HEK293 (cell line): ENCODE measurements around the gene IKZF1.

Source experiments
- CTCF ChIA-PET: fragments of 350-600 bp; formaldehyde crosslinking; extraction: SDS; loops from one replicate; lab custom pipeline; 2021; ENCODE audit warnings: antibody characterized with exemption; lab: Yijun Ruan, JAX
- POLR2A ChIA-PET: fragments of 300-600 bp; formaldehyde crosslinking; extraction: SDS; loops from one replicate; lab custom pipeline; 2020; ENCODE audit warnings: antibody characterized with exemption, inconsistent platforms; lab: Yijun Ruan, JAX
- H3K27ac ChIP-seq: fragments of 200-500 bp; sonication (Bioruptor generic); 2 replicates; pipeline ENCODE4 v1.5.1; 2014; ENCODE audit warnings: low read depth, low read length, control low read depth, inconsistent platforms; ENCODE audit errors: extremely low read depth
- H3K36me3 ChIP-seq, 2 experiments: fragments of 200-500 bp in 1 of 2; sonication (Bioruptor generic) in 1 of 2; 1 replicate in 1 of 2; 2 replicates in 1 of 2; pipeline ENCODE4 v1.5.1; 2014 to 2017; ENCODE audit warnings: inconsistent platforms in 2 of 2, low read length in 2 of 2; ENCODE audit not compliant: control insufficient read depth in 2 of 2, insufficient read depth in 1 of 2
- H3K4me1 ChIP-seq: fragments of 200-500 bp; sonication (Bioruptor generic); 2 replicates; pipeline ENCODE4 v1.5.1; 2014; ENCODE audit warnings: mild to moderate bottlenecking, low read length, inconsistent platforms; ENCODE audit not compliant: control insufficient read depth, insufficient read depth
- H3K4me3 ChIP-seq: 2 replicates; pipeline ENCODE4 v1.5.1; 2011; ENCODE audit warnings: low read depth, mild to moderate bottlenecking, control low read depth, low read length, moderate library complexity
- H3K9me3 ChIP-seq: fragments of 200-500 bp; sonication (Bioruptor generic); 2 replicates; pipeline ENCODE4 v1.5.1; 2014; ENCODE audit warnings: low read depth, low read length, inconsistent platforms; ENCODE audit not compliant: control insufficient read depth, insufficient read depth
- FEZF1 ChIP-seq: fragments of 450-650 bp; formaldehyde crosslinking; IDR thresholded peaks from 2 replicates; pipeline ENCODE4 v1.5.1; 2016; ENCODE audit warnings: missing biosample characterization, missing genetic modification characterization
- GLI4 ChIP-seq: fragments of 450-650 bp; formaldehyde crosslinking; IDR thresholded peaks from 2 replicates; pipeline ENCODE4 v1.5.1; 2016; ENCODE audit warnings: missing biosample characterization, missing genetic modification characterization
- HOXC10 ChIP-seq: sonication (generic); formaldehyde crosslinking; IDR thresholded peaks from 2 replicates; pipeline ENCODE4 v1.8.1; 2023; ENCODE audit warnings: mild to moderate bottlenecking, missing genetic modification reagents
- HOXD13 ChIP-seq: sonication (generic); formaldehyde crosslinking; IDR thresholded peaks from 2 replicates; pipeline ENCODE4 v1.8.0; 2022; ENCODE audit warnings: missing genetic modification reagents, borderline replicate concordance
- KLF10 ChIP-seq: fragments of 450-650 bp; IDR thresholded peaks from 2 replicates; pipeline ENCODE4 v1.5.1; 2018; ENCODE audit warnings: missing biosample characterization, mild to moderate bottlenecking, missing genetic modification characterization
- KLF16 ChIP-seq: fragments of 450-650 bp; formaldehyde crosslinking; IDR thresholded peaks from 2 replicates; pipeline ENCODE4 v1.5.1; 2017; ENCODE audit warnings: missing biosample characterization, missing genetic modification characterization
- KLF9 ChIP-seq: fragments of 450-650 bp; formaldehyde crosslinking; IDR thresholded peaks from 2 replicates; pipeline ENCODE4 v1.5.1; 2016; ENCODE audit warnings: missing biosample characterization, missing genetic modification characterization, low read depth
- TCF7L2 ChIP-seq: IDR thresholded peaks from 2 replicates; pipeline ENCODE4 v1.6.1; 2011; ENCODE audit warnings: low read depth, mild to moderate bottlenecking, inconsistent platforms, low read length, moderate library complexity, borderline replicate concordance
- ZBTB21 ChIP-seq: fragments of 450-650 bp; formaldehyde crosslinking; IDR thresholded peaks from 2 replicates; pipeline ENCODE4 v1.5.1; 2017; ENCODE audit warnings: missing biosample characterization, missing genetic modification characterization
- ZBTB26 ChIP-seq: fragments of 450-650 bp; formaldehyde crosslinking; optimal IDR thresholded peaks from 2 replicates; pipeline ENCODE3; 2016; ENCODE audit warnings: missing biosample characterization, mild to moderate bottlenecking, missing genetic modification characterization
- ZBTB8A ChIP-seq: fragments of 450-650 bp; formaldehyde crosslinking; IDR thresholded peaks from 2 replicates; pipeline ENCODE4 v1.5.1; 2016; ENCODE audit warnings: missing biosample characterization, missing genetic modification characterization
- ZNF146 ChIP-seq: fragments of 450-650 bp; formaldehyde crosslinking; IDR thresholded peaks from 2 replicates; pipeline ENCODE4 v1.5.1; 2016; ENCODE audit warnings: missing biosample characterization, missing genetic modification characterization
- ZNF211 ChIP-seq: fragments of 450-650 bp; formaldehyde crosslinking; IDR thresholded peaks from 2 replicates; pipeline ENCODE4 v1.5.1; 2016; ENCODE audit warnings: low read depth, missing biosample characterization, missing genetic modification characterization
- ZNF266 ChIP-seq: fragments of 450-650 bp; formaldehyde crosslinking; IDR thresholded peaks from 2 replicates; pipeline ENCODE4 v1.5.1; 2016; ENCODE audit warnings: missing biosample characterization, missing genetic modification characterization, low read depth
- ZNF274 ChIP-seq, 2 experiments: fragments of 200-500 bp in 1 of 2; fragments of 450-650 bp in 1 of 2; sonication (Bioruptor generic) in 1 of 2; formaldehyde crosslinking in 1 of 2; IDR thresholded peaks; 2 replicates each; pipeline versions ENCODE4 v1.5.1 to v1.6.1; 2014 to 2016; ENCODE audit warnings: borderline replicate concordance in 1 of 2, inconsistent platforms in 1 of 2, low read length in 1 of 2, missing biosample characterization in 1 of 2, missing genetic modification characterization in 1 of 2
- ZNF362 ChIP-seq: fragments of 450-650 bp; formaldehyde crosslinking; IDR thresholded peaks from 2 replicates; pipeline ENCODE4 v1.5.1; 2016; ENCODE audit warnings: missing biosample characterization, missing genetic modification characterization
- ZNF549 ChIP-seq: fragments of 450-650 bp; IDR thresholded peaks from 2 replicates; pipeline ENCODE4 v1.5.1; 2018; ENCODE audit warnings: missing biosample characterization, missing genetic modification characterization, mild to moderate bottlenecking, inconsistent platforms, moderate library complexity
- ZNF571 ChIP-seq: fragments of 450-650 bp; formaldehyde crosslinking; IDR thresholded peaks from 2 replicates; pipeline ENCODE4 v1.5.0; 2017; ENCODE audit warnings: missing biosample characterization, missing genetic modification characterization
- ZNF76 ChIP-seq: fragments of 450-650 bp; formaldehyde crosslinking; IDR thresholded peaks from 2 replicates; pipeline ENCODE4; 2016; ENCODE audit warnings: low read depth, missing biosample characterization, missing genetic modification characterization, borderline replicate concordance
- ZXDB ChIP-seq: fragments of 450-650 bp; formaldehyde crosslinking; IDR thresholded peaks from 2 replicates; pipeline ENCODE4 v1.5.1; 2016; ENCODE audit warnings: missing biosample characterization, missing genetic modification characterization

IKZF1 gene

GRCh38 chr7:50352282-50352681 lies 47.8 kb downstream of the IKZF1 start:
- no peak for TF ChIP-seq ZBTB26
- TF ChIP-seq ZBTB21 (tag by site-specific recombination) = no peak
- no peak for TF ChIP-seq ZNF76 (tag by site-specific recombination)
- no peak for TF ChIP-seq ZNF266
- TF ChIP-seq KLF9 (tag by site-specific recombination) = no peak
- TF ChIP-seq GLI4 (tag by site-specific recombination) = no peak
- no peak for TF ChIP-seq TCF7L2
- no peak for TF ChIP-seq ZBTB8A
- Histone ChIP-seq H3K4me1 (no peaks in the 10 kb centered on the region), H3K4me3 (no peak overlapping the region), H3K27ac (no peak overlapping the region), H3K9me3 (no peaks in the 10 kb centered on the region), H3K36me3 (no peaks in the 10 kb centered on the region)
- POLR2A ChIA-PET = no interaction called here
- CTCF ChIA-PET = interaction anchor here (0.7 kb wide), 1 partner anchor 683 kb away, joined by 4 read pairs; no protein-coding TSS in a partner anchor

- Histone ChIP-seq H3K36me3 (no peaks in the 10 kb centered on the region), H3K27ac (no peak overlapping the region), H3K4me1 (no peaks in the 10 kb centered on the region), H3K4me3 (no peak overlapping the region), H3K9me3 (no peaks in the 10 kb centered on the region)
- POLR2A ChIA-PET = no interaction called here
- CTCF ChIA-PET = no interaction called here
- TF ChIP-seq KLF10 (no peak), HOXC10 (CRISPR knock-in tag) (no peak), HOXD13 (no peak), ZNF146 (no peak), ZNF211 (tag by site-specific recombination) (no peak)
Observed at GRCh38 chr7:50352751-50353150, 48.2 kb downstream of the IKZF1 start.

GRCh38 chr7:50353201-50353600 lies 48.7 kb downstream of the IKZF1 start:
- Histone ChIP-seq H3K4me3 (no peak overlapping the region), H3K4me1 (no peaks in the 10 kb centered on the region), H3K36me3 (no peaks in the 10 kb centered on the region), H3K9me3 (no peaks in the 10 kb centered on the region), H3K27ac (no peak overlapping the region)
- TF ChIP-seq FEZF1 (tag by site-specific recombination) (no peak), ZXDB (tag by site-specific recombination) (no peak), ZNF549 (tag by site-specific recombination) (no peak), ZNF362 (tag by site-specific recombination) (no peak), KLF16 (tag by site-specific recombination) (no peak), ZNF571 (no peak), ZNF274 (IDR thresholded peaks at IDR 0.05; ENCODE audit: low read length) (no peak), ZNF274 (tag by site-specific recombination; IDR thresholded peaks at IDR 0.05; ENCODE audit: borderline replicate concordance) (no peak), ZNF266 (no peak), KLF10 (no peak)
- POLR2A ChIA-PET = no interaction called here
- CTCF ChIA-PET = no interaction called here
